ENCODE data around the gene ZNF672. TPM values are rescaled to one million over a fixed set of nuclear protein-coding genes. Genes with fewer than 3 reads are reported as not detected.
"Not testable (repeated sequence)": the region's sequence is repeated elsewhere in the genome, so short reads cannot be mapped to it uniquely, and the experiment has no call there.

Gene ZNF672
- total RNA-seq, 6 donors from 2014 or later = 32.5 to 47.7 (median 45.8) TPM

DNA sequence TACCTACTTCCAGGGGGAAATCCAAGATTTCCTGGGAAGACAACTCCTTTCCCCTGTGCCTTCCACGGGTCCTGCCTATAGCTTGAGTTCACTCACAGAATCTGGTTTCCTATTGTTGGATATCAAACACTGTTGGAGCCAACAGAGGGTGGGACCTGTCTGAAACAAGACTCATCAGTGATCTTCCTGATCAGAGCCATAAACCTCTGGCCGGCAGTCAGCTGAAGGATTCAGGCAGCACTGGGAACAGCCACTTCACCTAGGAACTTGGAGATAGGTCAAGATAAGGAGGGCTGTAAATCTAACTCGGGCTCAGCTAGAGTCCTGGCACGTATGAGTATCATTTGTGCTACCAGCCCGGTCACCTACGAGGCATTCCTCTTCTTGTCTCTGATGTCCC lies 35.6 kb upstream of the ZNF672 start:
- ATAC-seq (ENCODE audit: low FRiP score in 2 of 2) = no peak
- 82 to 96% methylated on average over 6 of the region's 6 CpGs for WGBS, 2 donors
- no peak for TF ChIP-seq EP300 (IDR thresholded peaks at IDR 0.05)
- TF ChIP-seq, protein P1, sequence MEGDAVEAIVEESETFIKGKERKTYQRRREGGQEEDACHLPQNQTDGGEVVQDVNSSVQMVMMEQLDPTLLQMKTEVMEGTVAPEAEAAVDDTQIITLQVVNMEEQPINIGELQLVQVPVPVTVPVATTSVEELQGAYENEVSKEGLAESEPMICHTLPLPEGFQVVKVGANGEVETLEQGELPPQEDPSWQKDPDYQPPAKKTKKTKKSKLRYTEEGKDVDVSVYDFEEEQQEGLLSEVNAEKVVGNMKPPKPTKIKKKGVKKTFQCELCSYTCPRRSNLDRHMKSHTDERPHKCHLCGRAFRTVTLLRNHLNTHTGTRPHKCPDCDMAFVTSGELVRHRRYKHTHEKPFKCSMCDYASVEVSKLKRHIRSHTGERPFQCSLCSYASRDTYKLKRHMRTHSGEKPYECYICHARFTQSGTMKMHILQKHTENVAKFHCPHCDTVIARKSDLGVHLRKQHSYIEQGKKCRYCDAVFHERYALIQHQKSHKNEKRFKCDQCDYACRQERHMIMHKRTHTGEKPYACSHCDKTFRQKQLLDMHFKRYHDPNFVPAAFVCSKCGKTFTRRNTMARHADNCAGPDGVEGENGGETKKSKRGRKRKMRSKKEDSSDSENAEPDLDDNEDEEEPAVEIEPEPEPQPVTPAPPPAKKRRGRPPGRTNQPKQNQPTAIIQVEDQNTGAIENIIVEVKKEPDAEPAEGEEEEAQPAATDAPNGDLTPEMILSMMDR (IDR thresholded peaks at IDR 0.05) = no peak
- no peak for TF ChIP-seq POLR2A (IDR thresholded peaks at IDR 0.05)
- TF ChIP-seq POLR2AphosphoS5 (IDR thresholded peaks at IDR 0.05) = no peak
- Histone ChIP-seq H3K9me3 (no peaks in the 10 kb centered on the region), H3K4me1 (peaks cover 8 to 24% (median 18%) of the 10 kb centered on the region in 4 donors), H3K4me3 (no peak overlapping the region), H3K27ac (no peak overlapping the region), H3K36me3 (no peaks in the 10 kb centered on the region), H3K27me3 (no peaks in the 10 kb centered on the region)
- no peak for DNase-seq

DNA sequence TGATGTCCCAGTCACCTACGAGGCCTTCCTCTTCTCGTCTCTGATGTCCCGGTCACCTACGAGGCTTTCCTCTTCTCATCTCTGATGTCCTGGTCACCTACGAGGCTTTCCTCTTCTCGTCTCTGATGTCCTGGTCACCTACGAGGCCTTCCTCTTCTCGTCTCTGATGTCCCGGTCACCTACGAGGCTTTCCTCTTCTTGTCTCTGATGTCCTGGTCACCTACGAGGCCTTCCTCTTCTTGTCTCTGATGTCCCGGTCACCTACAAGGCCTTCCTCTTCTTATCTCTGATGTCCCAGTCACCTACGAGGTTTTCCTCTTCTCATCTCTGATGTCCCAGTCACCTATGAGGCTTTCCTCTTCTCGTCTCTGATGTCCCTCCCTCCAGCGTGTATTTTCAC lies 34.5 kb upstream of the ZNF672 start:
- not testable (repeated sequence) for H3K36me3 ChIP-seq; ATAC-seq (ENCODE audit: low FRiP score in 2 of 2); H3K27ac ChIP-seq; H3K4me3 ChIP-seq; DNase-seq; H3K9me3 ChIP-seq; H3K27me3 ChIP-seq
- peaks cover 8 to 25% (median 18%) of the 10 kb centered on the region in 4 donors for H3K4me1 ChIP-seq
- WGBS, 2 donors = 80 to 81% methylated on average over 15 of the region's 15 CpGs

DNA sequence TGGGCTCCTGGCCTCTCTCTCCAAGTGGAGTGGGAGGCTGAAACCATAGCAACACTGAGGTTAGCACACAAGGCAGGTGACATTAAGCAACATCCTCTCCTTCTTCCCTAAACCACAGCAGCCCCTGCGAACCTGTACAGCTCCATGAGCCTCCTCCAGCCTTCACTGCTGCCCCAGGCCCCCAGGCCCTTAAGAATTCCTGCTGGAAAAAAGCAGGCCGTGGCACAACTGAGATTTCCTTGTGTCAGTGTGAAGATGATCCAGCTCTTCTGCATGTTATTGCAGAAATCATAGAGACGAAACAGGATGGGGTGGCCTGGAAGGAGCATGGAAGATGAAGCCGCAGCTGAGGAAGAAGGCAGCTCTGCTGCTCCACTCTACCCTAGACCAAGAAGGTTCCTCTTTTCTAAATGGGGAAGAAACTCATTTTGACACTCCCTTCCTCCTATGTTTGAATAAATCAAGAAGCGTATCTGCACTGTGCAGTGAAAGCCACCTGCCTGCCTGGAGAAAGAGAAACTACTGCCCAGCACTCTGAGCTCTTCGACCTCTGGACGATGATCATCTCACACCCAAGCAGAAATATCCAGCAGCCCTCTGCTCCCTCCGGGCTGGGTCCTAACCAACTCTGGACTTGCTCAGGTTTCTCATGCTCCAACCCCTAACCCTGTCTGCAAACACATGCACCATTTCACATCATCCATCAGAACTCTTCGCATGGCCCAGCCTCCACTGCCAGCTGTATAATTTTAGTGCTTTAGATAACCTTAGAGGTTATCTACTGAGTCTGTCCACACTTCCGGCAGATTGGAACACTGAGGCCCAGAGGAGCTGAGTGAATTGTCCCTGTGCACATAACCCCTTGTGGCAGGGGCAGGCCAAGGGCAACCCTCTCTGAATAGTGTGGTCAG lies 33.0 kb upstream of the ZNF672 start:
- H3K27me3 ChIP-seq = no peaks in the 10 kb centered on the region
- WGBS, 2 donors = 46 to 59% methylated on average over 10 of the region's 10 CpGs
- ATAC-seq (ENCODE audit: low FRiP score in 2 of 2) (peak; percentile 82 to 91), DNase-seq (peak in 1 of 2 donors; percentile 49)
- TF ChIP-seq, protein P1 (IDR thresholded peaks at IDR 0.05) = no peak
- TF ChIP-seq POLR2A (IDR thresholded peaks at IDR 0.05) (no peak), POLR2AphosphoS5 (IDR thresholded peaks at IDR 0.05) (no peak), EP300 (IDR thresholded peaks at IDR 0.05) (no peak)
- H3K4me3 ChIP-seq = peak overlapping the region in 1 of 4 donors; percentile 1
- H3K27ac ChIP-seq = peak overlapping the region in 3 of 4 donors; percentile 51 to 64 (median 62)
- no peaks in the 10 kb centered on the region for H3K36me3 ChIP-seq
- H3K9me3 ChIP-seq = no peaks in the 10 kb centered on the region
- peaks cover 8 to 26% (median 19%) of the 10 kb centered on the region in 4 donors for H3K4me1 ChIP-seq

DNA sequence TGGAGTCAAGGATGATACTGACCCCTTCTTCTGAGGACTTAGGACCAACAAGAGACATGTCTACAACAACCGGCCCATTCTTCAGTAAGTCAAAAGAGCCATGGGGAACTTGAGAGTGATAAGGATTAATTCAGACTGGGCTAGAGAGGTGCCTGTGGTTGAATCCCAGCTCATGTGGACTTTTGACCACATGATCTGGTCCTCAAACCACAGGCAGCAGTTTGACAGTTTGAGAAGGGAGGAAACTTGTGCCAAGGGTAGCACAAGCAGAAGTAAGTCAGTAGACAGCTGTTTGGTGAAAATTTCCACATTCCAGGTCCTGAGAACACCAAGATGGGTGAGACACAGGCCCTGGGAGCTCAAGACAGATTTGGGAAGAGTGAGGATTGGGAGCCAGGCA lies 32.1 kb upstream of the ZNF672 start:
- peak overlapping the region in 3 of 4 donors; percentile 51 to 64 (median 62) for H3K27ac ChIP-seq
- H3K27me3 ChIP-seq = no peaks in the 10 kb centered on the region
- no peaks in the 10 kb centered on the region for H3K9me3 ChIP-seq
- WGBS, 2 donors = 42 to 73% methylated on average over 1 of the region's 1 CpG
- peaks cover 15 to 34% (median 26%) of the 10 kb centered on the region in 4 donors for H3K4me1 ChIP-seq
- peak in 1 of 2 donors; percentile 47 for DNase-seq
- peaks cover 0 to 1% (median 0%) of the 10 kb centered on the region in 4 donors for H3K36me3 ChIP-seq
- TF ChIP-seq EP300 (IDR thresholded peaks at IDR 0.05) (no peak), POLR2AphosphoS5 (IDR thresholded peaks at IDR 0.05) (no peak), POLR2A (IDR thresholded peaks at IDR 0.05) (no peak)
- TF ChIP-seq, protein P1 (IDR thresholded peaks at IDR 0.05) = no peak
- peak in 1 of 2 donors; percentile 45 for ATAC-seq (ENCODE audit: low FRiP score in 2 of 2)
- no peak overlapping the region for H3K4me3 ChIP-seq

DNA sequence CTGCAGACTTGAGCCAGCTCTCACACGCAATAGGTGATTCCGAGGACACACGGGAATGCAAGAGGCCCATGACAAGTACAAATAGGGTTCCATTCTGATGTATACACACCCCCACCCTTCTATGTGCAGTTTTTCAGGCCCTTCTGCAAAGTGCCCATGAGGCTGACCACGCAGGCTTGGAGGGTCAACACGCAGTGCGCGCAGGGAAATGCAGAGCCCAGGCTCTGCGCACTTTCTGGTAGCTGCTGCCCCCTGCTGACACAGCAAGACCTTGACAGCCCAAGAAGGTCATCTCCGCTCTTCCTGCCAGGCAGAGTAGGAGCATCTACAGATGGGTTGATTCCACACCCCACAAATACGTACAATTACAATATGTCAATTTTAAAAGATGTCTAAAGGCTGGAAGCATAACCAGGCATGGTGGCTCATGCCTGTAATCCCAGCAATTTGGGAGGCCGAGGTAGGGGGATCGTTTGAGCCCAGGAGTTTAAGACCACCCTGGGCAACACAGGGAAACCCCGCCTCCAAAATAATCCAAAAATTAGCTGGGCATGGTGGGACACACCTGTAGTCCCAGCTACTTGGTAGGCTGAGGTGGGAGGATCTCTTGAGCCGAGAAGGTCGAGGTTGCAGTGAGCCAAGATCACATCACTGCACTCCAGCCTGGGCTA lies 30.8 kb upstream of the ZNF672 start:
- TF ChIP-seq, protein P1 (IDR thresholded peaks at IDR 0.05) = peak; percentile 58 to 87 (median 68)
- no peak for TF ChIP-seq POLR2A (IDR thresholded peaks at IDR 0.05)
- DNase-seq = peak in 1 of 2 donors; percentile 65
- H3K9me3 ChIP-seq = no peaks in the 10 kb centered on the region
- no peaks in the 10 kb centered on the region for H3K27me3 ChIP-seq
- 45 to 53% methylated on average over 15 of the region's 15 CpGs for WGBS, 2 donors
- H3K36me3 ChIP-seq = peaks cover 0 to 15% (median 9%) of the 10 kb centered on the region in 4 donors
- no peak overlapping the region for H3K27ac ChIP-seq
- H3K4me1 ChIP-seq = peaks cover 17 to 38% (median 30%) of the 10 kb centered on the region in 4 donors
- peak; percentile 64 to 83 for ATAC-seq (ENCODE audit: low FRiP score in 2 of 2)
- no peak overlapping the region for H3K4me3 ChIP-seq
